ENCODE measurements around the gene SAMD1. TPM values are rescaled to one million over a fixed set of nuclear protein-coding genes. Genes with fewer than 3 reads are reported as not detected.

The SAMD1 gene
- total and polyA plus RNA-seq, 2 of the 8 experiments (the other 6 are each of a cell fraction or from before 2014, with no cell fraction given): 40.0 to 100 TPM

GRCh38 chr19:14088634-14089411 is 1.7 kb downstream of the SAMD1 start (continued):
- TF ChIP-seq CHD7 (IDR thresholded peaks at IDR 0.05; ENCODE audit: insufficient replicate concordance, low read length) (no peak), TCF12 (IDR thresholded peaks at IDR 0.05; ENCODE audit: low read depth, low read length) (no peak)
